ENCODE results near the gene NRCAM. TPM values are rescaled to one million over a fixed set of nuclear protein-coding genes. Genes with fewer than 3 reads are reported as not detected.
"Not testable (repeated sequence)": the region's sequence is repeated elsewhere in the genome, so short reads cannot be mapped to it uniquely, and the experiment has no call there.

Gene NRCAM
- polyA plus RNA-seq, 4 donors = 2.8 to 24.1 (median 19.4) TPM

- no peak for DNase-seq (ENCODE audit: low read depth in 4 of 4, low spot score in 3 of 4)
Observed at GRCh38 chr7:108289852-108290251, 166.4 kb downstream of the NRCAM start.

DNA sequence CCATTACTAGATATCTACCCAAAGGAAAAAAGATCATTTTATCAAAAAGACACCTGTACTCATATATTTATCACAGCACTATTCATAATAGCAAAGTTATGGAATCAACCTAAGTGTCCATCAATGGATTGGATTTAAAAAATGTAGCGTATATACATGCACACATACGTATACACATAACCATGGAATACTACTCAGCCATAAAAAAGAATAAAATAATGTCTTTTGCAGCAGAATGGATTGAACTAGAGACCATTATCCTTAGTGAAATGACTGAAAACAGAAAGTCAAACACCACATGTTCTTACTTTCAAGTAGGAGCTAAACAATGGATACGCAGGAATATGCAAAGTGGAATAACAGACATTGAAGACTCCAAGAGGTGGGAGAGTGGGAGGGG is 168.4 kb downstream of the NRCAM start:
- DNase-seq (ENCODE audit: low read depth in 4 of 4, low spot score in 3 of 4) = no peak

DNA sequence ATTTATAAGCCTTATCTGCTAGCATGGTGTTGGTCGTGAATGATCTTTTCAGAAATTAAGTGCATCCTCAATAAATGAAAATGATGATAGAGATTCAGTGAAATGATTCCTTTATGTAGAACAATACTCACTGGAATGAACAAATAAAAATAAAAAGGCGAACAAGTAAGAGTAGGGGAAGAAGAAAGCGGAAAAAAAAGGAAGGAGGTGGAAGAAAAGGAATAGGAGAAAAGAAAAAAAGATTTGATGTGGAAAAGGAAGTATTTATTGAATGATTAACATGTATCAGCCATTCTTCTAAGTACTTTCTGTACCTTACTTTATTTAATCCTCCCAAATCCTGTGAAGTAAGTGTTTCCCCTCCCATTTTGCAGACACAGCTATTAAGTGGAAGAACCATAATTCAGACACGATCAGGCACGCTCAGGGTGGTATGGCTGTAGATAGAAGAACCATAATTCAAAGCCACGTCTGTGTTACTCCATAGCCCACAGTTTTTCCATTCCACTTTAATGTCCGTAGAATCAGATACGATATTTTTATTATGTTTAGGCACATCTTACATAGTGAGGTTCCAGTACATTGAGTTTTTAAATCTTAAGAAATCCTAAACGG is 169.8 kb downstream of the NRCAM start:
- DNase-seq (ENCODE audit: low read depth in 4 of 4, low spot score in 3 of 4) = no peak

- no peak for DNase-seq (ENCODE audit: low read depth in 4 of 4, low spot score in 3 of 4)
Observed at GRCh38 chr7:108285778-108286177, 170.5 kb downstream of the NRCAM start.

- DNase-seq (ENCODE audit: low read depth in 4 of 4, low spot score in 3 of 4) = no peak
Observed at GRCh38 chr7:108285003-108285368, 171.2 kb downstream of the NRCAM start.

GRCh38 chr7:108284349-108285002 is 171.8 kb downstream of the NRCAM start:
- DNase-seq (ENCODE audit: low read depth in 4 of 4, low spot score in 3 of 4) = no peak

- no peak for DNase-seq (ENCODE audit: low read depth in 4 of 4, low spot score in 3 of 4)
Observed at GRCh38 chr7:108283252-108283651, 173.0 kb downstream of the NRCAM start.

GRCh38 chr7:108282427-108282996 is 173.7 kb downstream of the NRCAM start:
- DNase-seq (ENCODE audit: low read depth in 4 of 4, low spot score in 3 of 4) = no peak

DNA sequence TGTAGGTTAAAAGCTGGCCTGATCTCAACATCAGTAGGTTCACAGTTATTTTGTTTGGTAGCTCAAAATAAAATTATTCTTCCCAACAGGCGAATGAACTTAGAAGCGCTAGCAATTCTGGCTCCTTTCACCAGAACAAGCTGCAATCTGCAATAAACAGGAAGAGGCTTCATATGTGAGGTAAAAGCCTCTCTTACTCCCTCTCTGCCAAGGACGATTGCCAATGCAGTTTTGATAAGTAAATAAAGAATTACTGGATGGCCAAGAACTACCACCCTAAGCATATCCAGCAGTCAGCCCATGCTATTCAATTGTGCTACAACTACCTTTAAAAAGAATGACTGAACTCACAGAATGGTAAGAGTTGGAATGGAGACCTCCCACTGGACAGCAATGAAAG is 176.1 kb downstream of the NRCAM start:
- DNase-seq (ENCODE audit: low read depth in 4 of 4, low spot score in 3 of 4) = no peak

DNA sequence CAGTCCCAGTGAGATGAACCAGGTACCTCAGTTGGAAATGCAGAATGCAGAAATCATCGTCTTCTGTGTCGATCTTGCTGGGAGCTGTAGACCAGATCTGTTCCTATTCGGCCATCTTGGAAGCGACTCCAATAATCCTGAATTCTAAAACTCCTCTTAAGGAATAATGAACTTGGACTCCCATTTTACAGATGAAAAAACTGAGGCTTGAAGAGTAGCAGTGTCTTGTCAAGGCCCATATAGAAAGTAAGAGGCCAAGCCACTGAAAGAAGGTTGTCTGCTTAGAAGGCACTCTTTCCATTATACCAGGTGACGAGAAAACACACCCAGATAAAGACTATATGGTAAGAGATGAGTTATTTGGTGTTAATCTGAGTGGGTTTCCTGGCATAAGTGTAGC is 177.5 kb downstream of the NRCAM start:
- DNase-seq (ENCODE audit: low read depth in 4 of 4, low spot score in 3 of 4) = no peak

- no peak for DNase-seq (ENCODE audit: low read depth in 4 of 4, low spot score in 3 of 4)
Observed at GRCh38 chr7:108278281-108278680, 178.0 kb downstream of the NRCAM start.

DNA sequence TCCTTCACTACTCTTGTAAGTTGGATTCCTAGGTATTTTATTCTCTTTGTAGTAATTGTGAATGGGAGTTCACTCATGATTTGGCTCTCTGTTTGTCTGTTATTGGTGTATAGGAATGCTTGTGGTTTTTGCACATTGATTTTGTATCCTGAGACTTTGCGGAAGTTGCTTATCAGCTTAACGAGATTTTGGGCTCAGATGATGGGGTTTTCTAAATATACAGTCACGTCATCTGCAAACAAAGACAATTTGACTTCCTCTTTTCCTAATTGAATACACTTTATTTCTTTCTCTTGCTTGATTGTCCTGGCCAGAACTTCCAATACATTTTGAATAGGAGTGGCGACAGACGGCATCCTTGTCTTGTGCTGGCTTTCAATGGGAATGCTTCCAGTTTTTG is 181.8 kb downstream of the NRCAM start:
- not testable (repeated sequence) for DNase-seq (ENCODE audit: low read depth in 4 of 4, low spot score in 3 of 4)

- not testable (repeated sequence) for DNase-seq (ENCODE audit: low read depth in 4 of 4, low spot score in 3 of 4)
Observed at GRCh38 chr7:108272891-108273290, 183.3 kb downstream of the NRCAM start.

- DNase-seq (ENCODE audit: low read depth in 4 of 4, low spot score in 3 of 4) = no peak
Observed at GRCh38 chr7:108270385-108271015, 185.7 kb downstream of the NRCAM start.

- DNase-seq (ENCODE audit: low read depth in 4 of 4, low spot score in 3 of 4) = no peak
Observed at GRCh38 chr7:108268200-108268820, 187.9 kb downstream of the NRCAM start.

- no peak for DNase-seq (ENCODE audit: low read depth in 4 of 4, low spot score in 3 of 4)
Observed at GRCh38 chr7:108267615-108268014, 188.6 kb downstream of the NRCAM start.

GRCh38 chr7:108266491-108266890 is 189.7 kb downstream of the NRCAM start:
- DNase-seq (ENCODE audit: low read depth in 4 of 4, low spot score in 3 of 4) = no peak

- DNase-seq (ENCODE audit: low read depth in 4 of 4, low spot score in 3 of 4) = no peak
Observed at GRCh38 chr7:108266035-108266434, 190.2 kb downstream of the NRCAM start.

DNA sequence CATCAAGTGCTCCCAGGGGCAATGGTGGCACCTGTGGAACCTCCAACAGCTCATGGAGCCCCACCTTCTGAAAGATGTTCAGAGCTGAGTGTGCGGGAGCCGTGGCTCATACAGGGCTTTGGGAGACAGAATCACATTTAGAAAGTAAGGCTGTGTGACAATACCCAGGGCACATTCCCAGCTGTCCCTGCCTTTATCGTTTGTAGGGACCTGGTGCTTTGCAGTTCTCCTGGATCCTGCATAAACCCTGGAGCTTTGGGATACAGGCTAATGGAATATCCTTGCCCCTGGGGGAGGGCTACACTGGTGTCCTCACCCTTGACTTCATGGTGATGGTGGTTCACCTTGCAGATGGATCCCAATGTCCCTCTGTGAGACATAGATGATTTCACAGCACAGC is 191.2 kb downstream of the NRCAM start:
- no peak for DNase-seq (ENCODE audit: low read depth in 4 of 4, low spot score in 3 of 4)

DNA sequence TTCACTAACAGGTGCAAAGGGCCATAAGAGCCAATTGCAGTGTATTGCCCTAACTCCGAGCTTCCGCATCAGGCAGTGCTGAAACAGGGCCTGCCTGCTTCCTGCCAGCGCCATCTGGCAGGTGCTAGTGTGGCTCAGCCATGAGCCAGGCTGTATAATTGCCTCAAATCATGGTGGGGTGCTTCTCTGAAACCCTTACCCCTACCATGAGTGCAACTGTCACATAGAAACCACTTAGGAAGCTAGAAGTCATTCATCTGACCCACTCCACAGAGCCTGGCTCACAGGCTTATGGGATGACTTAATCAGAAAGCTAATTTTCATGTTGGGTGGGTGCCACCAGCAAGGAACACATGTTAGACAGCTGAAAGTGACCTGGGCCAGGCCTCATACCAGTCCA is 192.8 kb downstream of the NRCAM start:
- DNase-seq (ENCODE audit: low read depth in 4 of 4, low spot score in 3 of 4) = no peak

DNA sequence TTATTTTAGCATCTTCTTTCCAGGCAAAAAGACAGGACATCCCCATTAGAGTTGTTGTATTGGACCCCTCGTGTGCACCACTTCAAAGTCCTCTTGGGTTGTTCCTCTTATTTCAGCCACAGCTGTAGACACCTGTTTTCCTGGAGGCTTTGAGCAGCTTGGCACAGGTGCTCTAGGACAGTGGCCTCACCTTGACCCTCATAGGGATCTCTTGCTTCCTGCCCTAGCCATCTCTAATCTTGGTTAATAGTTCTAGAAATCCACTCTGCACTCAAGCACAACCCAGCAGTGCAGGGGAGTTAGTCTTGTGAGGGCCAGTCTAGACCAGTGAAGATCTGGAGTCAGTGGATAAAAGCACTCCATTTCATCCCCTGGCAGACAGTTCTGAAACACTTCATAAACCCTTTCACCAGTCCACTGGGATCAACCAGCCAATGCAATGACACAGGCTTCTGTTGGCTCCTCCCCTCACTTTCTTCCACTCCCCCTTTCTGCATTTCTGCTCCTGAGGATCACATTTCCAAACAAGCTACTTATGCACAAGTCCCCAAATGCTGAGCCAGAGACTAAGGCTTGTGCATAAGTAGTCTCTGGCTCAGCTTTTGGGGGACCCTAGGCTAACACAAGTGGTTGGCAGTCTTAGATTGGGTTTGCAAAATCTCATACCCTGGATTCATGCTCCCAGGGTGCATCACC is 194.5 kb downstream of the NRCAM start:
- no peak for DNase-seq (ENCODE audit: low read depth in 4 of 4, low spot score in 3 of 4)
